ENCODE data around the gene APOBEC4. TPM values are rescaled to one million over a fixed set of nuclear protein-coding genes. Genes with fewer than 3 reads are reported as not detected.

The APOBEC4 gene
- total and polyA plus RNA-seq, 10 of the 15 experiments (the other 5 are each of a cell fraction or from before 2014, with no cell fraction given) = 0.04 to 0.25 (median 0.06) TPM; not detected in 5

GRCh38 chr1:183622884-183623785, 30.0 kb downstream of the APOBEC4 start (continued):
- TF ChIP-seq NKRF (conservative IDR thresholded peaks at IDR 0.05) (no peak), NR2F1 (conservative IDR thresholded peaks at IDR 0.05) (no peak), STAT1 (conservative IDR thresholded peaks at IDR 0.05) (no peak)

- H3K27me3 ChIP-seq (replicated peaks in 1 of 2; ENCODE audit: control insufficient read depth in 2 of 2, insufficient read depth in 2 of 2, low read length in 1 of 2) = no peaks in the 10 kb centered on the region
- WGBS (ENCODE audit: insufficient coverage, insufficient replicate concordance, low lambda C conversion rate, missing lambda C conversion rate) = 5% methylated on average over 1 of the region's 1 CpG
- ChIA-PET RAD21 (ENCODE audit: unreplicated experiment) (interaction anchor here (1.0 to 3.7 kb wide), 5 partner anchors 13 to 143 kb away, joined by 3 to 15 read pairs (median 10); no protein-coding TSS in a partner anchor), POLR2A (no interaction called here), CTCF (interaction anchor here (0.7 to 3.5 kb wide), 19 partner anchors 10 to 340 kb away, joined by 3 to 25 read pairs (median 4); partner anchors contain the start of gene NCF2), SMC1A (ENCODE audit: uncharacterized antibody, unreplicated experiment) (interaction anchor here (0.6 to 2.7 kb wide), 16 partner anchors 10 to 294 kb away, joined by 3 to 30 read pairs (median 4); partner anchors contain the start of genes APOBEC4 and NCF2)
- H3K27ac ChIP-seq (ENCODE audit: control insufficient read depth, insufficient read depth) = no peak overlapping the region
- TF ChIP-seq SPI1 (IDR thresholded peaks at IDR 0.05; ENCODE audit: borderline replicate concordance, insufficient read depth, low read depth, low read length) (peak; percentile 23; the same call in 1 of the 2 replicates), ATF7 (IDR thresholded peaks at IDR 0.05; ENCODE audit: low read depth) (no peak), SREBF1 (IDR thresholded peaks at IDR 0.05; ENCODE audit: low read length) (no peak), PML (IDR thresholded peaks at IDR 0.05; ENCODE audit: low read length) (no peak), STAT3 (IDR thresholded peaks at IDR 0.05; ENCODE audit: low read depth, low read length) (no peak)
- H3K9ac ChIP-seq (ENCODE audit: control insufficient read depth, insufficient read depth, low read length) = no peak overlapping the region
- in situ Hi-C loops (cut with MboI) (loop anchor here (10.0 kb wide), 1 partner anchor 147 kb away; the partner anchor contains the start of gene SMG7), intact Hi-C loops (cut with micrococcal nuclease; ENCODE audit: unreplicated experiment) (loop anchor here (2.0 kb wide), 3 partner anchors 13 to 151 kb away; no protein-coding TSS in a partner anchor)
- no peaks in the 10 kb centered on the region for H3K9me3 ChIP-seq (replicated peaks; ENCODE audit: control insufficient read depth, insufficient read depth, low read length)
- H3K79me2 ChIP-seq (ENCODE audit: control insufficient read depth, insufficient read depth, low read length) = no peaks in the 10 kb centered on the region
- H3K4me3 ChIP-seq = no peak overlapping the region
- peak; percentile 40; the same call in 2 of the 3 replicates for ATAC-seq
- no TSS peak for BruUV-seq (replicated peaks)
- H2AFZ ChIP-seq (ENCODE audit: control insufficient read depth, low read depth, low read length) = no peak overlapping the region
- H4K20me1 ChIP-seq (ENCODE audit: control insufficient read depth, insufficient read depth) = no peaks in the 10 kb centered on the region
- H3K36me3 ChIP-seq (ENCODE audit: control insufficient read depth in 2 of 2, insufficient read depth in 2 of 2, low read length in 1 of 2) = peaks cover 0 to 12% of the 10 kb centered on the region in 2 experiments; a peak in 1 of 4 replicates
- H3K4me1 ChIP-seq (ENCODE audit: control insufficient read depth, insufficient read depth, low read length) = no peaks in the 10 kb centered on the region; the same call in 1 of the 2 replicates
- FAIRE-seq = no peak
- DNase-seq (ENCODE audit: low read depth, low spot score) = no peak
- H3K4me2 ChIP-seq (ENCODE audit: control insufficient read depth, insufficient read depth) = no peak overlapping the region
Observed at GRCh38 chr1:183622013-183622412, 31.1 kb downstream of the APOBEC4 start.
